GM12891 (cell line): ENCODE results near the gene EIF4G3.

Source experiments
- POLR2A ChIP-seq: IDR thresholded peaks from 2 replicates; pipeline ENCODE4 v1.6.1; 2011; ENCODE audit warnings: low read depth, low read length, control low read depth
- POLR2AphosphoS5 ChIP-seq: IDR thresholded peaks from 2 replicates; pipeline ENCODE4 v1.6.1; 2011; ENCODE audit warnings: low read depth, low read length, control low read depth

DNA sequence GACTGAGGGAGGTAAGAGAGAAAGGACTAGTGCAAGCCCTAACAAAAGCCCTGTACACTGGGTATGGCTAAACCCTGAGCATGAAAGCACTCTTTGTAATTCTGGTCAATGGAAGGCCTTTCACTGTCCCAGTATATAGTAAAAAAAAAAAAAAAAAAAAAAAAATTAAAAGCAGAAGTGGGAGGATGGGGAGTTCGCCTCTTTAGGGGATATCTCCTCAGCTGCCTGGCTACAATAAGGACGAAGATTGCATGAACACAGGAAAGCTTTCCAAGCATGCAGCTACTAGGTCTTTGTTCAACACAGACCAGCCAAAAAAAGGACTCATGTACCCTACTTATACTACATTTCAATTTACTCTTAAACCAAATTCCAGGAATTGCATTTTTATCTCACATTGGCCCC is 59.1 kb downstream of the EIF4G3 start:
- TF ChIP-seq POLR2A (no peak), POLR2AphosphoS5 (no peak)
